Muscle of leg (tissue), 11 donors: ENCODE data around the gene ATF4. TPM values are rescaled to one million over a fixed set of nuclear protein-coding genes. Genes with fewer than 3 reads are reported as not detected.
A peak's percentile ranks its signal among the peaks of the same experiment; 100 is the strongest.

Experiments
- DNase-seq: peaks from one replicate; pipeline ENCODE4 v3.0.0; 2013
- H3K27ac ChIP-seq: one replicate; pipeline ENCODE4 v1.5.1; 2013; ENCODE audit warnings: mild to moderate bottlenecking, low read length, control low read depth
- H3K27me3 ChIP-seq: one replicate; pipeline ENCODE4 v1.6.1; 2013; ENCODE audit warnings: low read length; ENCODE audit not compliant: control insufficient read depth, insufficient read depth
- H3K36me3 ChIP-seq: one replicate; pipeline ENCODE4 v1.6.1; 2013; ENCODE audit warnings: low read length; ENCODE audit not compliant: control insufficient read depth, insufficient read depth
- H3K4me1 ChIP-seq: one replicate; pipeline ENCODE4 v1.6.1; 2013; ENCODE audit warnings: low read length; ENCODE audit not compliant: control insufficient read depth, insufficient read depth
- H3K4me3 ChIP-seq: one replicate; pipeline ENCODE4 v1.5.1; 2013; ENCODE audit warnings: low read length, control low read depth
- H3K9me3 ChIP-seq: replicated peaks from 2 replicates; pipeline ENCODE4 v1.6.1; 2013; ENCODE audit warnings: low read depth, low read length; ENCODE audit not compliant: control insufficient read depth
- WGBS: methylation state at CpG from one replicate; pipeline ENCODE4 v1.1.5; 2013; ENCODE audit warnings: missing lambda C conversion rate; ENCODE audit not compliant: insufficient coverage; 5-methylcytosine and 5-hydroxymethylcytosine counted together
- polyA plus RNA-seq, 8 donors: library from polyadenylated mRNA; unstranded; fragments of 120-200 nt; gene quantifications; one replicate each; pipeline versions ENCODE4 v1.2.1 to v1.2.3, GENCODE V29; 2013; ENCODE audit warnings: inconsistent platforms in 1 of 8, low replicate concordance in 1 of 8; ENCODE audit not compliant: insufficient read length in 8 of 8, insufficient read depth in 1 of 8
- total RNA-seq: library from RNA; stranded (reverse); fragments of 120-200 nt; gene quantifications from one replicate; pipeline ENCODE4 v1.2.4, GENCODE V29; 2013

The ATF4 gene
- total and polyA plus RNA-seq, 9 donors = 306 to 403 (median 315) TPM

DNA sequence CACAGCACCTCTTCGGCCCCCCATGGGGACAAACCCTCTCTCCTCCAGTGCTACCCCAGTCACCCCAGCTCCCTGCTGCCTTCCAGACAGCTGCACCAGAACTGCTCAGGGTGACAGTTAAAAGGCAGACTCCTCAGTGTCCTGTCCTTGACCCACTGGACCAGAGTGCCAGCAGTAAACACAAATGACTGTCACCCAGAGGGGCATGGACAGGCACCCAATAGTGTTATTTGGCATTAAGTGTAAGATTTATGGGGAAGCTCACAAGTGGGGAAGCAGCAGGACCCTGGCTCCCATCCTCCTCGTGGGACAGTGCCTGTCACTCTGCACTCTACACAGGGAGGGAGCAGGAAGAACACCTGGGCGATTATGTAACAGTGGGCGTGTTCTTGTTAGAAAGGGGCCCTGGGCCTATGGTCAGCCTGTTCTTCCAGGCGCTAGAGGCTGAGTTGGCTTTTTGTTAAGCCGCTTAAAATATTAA lies 7.2 kb downstream of the ATF4 start:
- no peak overlapping the region for H3K4me3 ChIP-seq
- no peaks in the 10 kb centered on the region for H3K9me3 ChIP-seq
- peaks cover 69% of the 10 kb centered on the region for H3K4me1 ChIP-seq
- peak; percentile 64 for DNase-seq
- 35% methylated on average over 6 of the region's 6 CpGs for WGBS
- no peaks in the 10 kb centered on the region for H3K27me3 ChIP-seq
- H3K27ac ChIP-seq = peak overlapping the region; percentile 65
- H3K36me3 ChIP-seq = peaks cover 69% of the 10 kb centered on the region

GRCh38 chr22:39528080-39528661 lies 7.8 kb downstream of the ATF4 start:
- Histone ChIP-seq H3K36me3 (peaks cover 62% of the 10 kb centered on the region), H3K27me3 (no peaks in the 10 kb centered on the region), H3K4me1 (peaks cover 63% of the 10 kb centered on the region), H3K4me3 (no peak overlapping the region), H3K27ac (peak overlapping the region; percentile 65), H3K9me3 (no peaks in the 10 kb centered on the region)
- WGBS = 67% methylated on average over 7 of the region's 12 CpGs
- DNase-seq = peak; percentile 31

GRCh38 chr22:39528681-39529486 lies 8.5 kb downstream of the ATF4 start:
- DNase-seq = peak; percentile 94
- Histone ChIP-seq H3K27me3 (no peaks in the 10 kb centered on the region), H3K9me3 (no peaks in the 10 kb centered on the region), H3K36me3 (peaks cover 58% of the 10 kb centered on the region), H3K4me1 (peaks cover 59% of the 10 kb centered on the region), H3K27ac (peak overlapping the region; percentile 65), H3K4me3 (no peak overlapping the region)
- WGBS = 33% methylated on average over 31 of the region's 32 CpGs

DNA sequence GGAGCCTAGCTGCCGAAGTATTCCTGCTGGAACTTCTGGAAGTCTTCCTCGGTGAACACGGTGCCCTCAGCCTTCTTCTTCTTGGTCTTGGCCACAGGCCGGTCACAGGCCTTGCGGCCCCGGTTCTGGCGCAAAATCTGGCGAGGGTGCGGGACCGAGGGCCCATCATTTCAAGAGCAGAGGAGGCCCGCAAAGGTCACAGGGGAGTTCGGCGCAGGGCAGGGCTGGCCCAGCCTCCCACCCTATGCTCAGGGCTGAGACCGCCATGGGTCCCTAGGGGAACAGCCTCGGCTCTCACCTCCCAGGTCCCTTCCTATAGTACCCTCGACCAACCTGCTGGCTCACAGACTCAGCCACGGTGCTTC lies 9.1 kb downstream of the ATF4 start:
- WGBS = 57% methylated on average over 17 of the region's 17 CpGs
- Histone ChIP-seq H3K27ac (no peak overlapping the region), H3K27me3 (no peaks in the 10 kb centered on the region)

GRCh38 chr22:39530116-39530515 lies 9.8 kb downstream of the ATF4 start:
- Histone ChIP-seq H3K27me3 (no peaks in the 10 kb centered on the region), H3K9me3 (no peaks in the 10 kb centered on the region), H3K4me1 (peaks cover 56% of the 10 kb centered on the region), H3K4me3 (no peak overlapping the region), H3K27ac (no peak overlapping the region), H3K36me3 (peaks cover 45% of the 10 kb centered on the region)
- 79% methylated on average over 6 of the region's 6 CpGs for WGBS
- no peak for DNase-seq

More for the DNA sequence above, 9.1 kb downstream of the ATF4 start:
- Histone ChIP-seq H3K36me3 (peaks cover 52% of the 10 kb centered on the region), H3K4me1 (peaks cover 57% of the 10 kb centered on the region), H3K4me3 (no peak overlapping the region), H3K9me3 (no peaks in the 10 kb centered on the region)
- no peak for DNase-seq

- peak; percentile 53 for DNase-seq
- Histone ChIP-seq H3K4me3 (no peak overlapping the region), H3K4me1 (peaks cover 51% of the 10 kb centered on the region), H3K36me3 (peaks cover 41% of the 10 kb centered on the region), H3K27me3 (no peaks in the 10 kb centered on the region), H3K27ac (no peak overlapping the region), H3K9me3 (no peaks in the 10 kb centered on the region)
- WGBS = 42% methylated on average over 6 of the region's 9 CpGs
These were observed 10.4 kb downstream of the ATF4 start for GRCh38 chr22:39530692-39531331.

GRCh38 chr22:39532215-39533073 lies 12.1 kb downstream of the ATF4 start, which contains the start of gene RPS19BP1:
RPS19BP1 (minus strand) TSS chr22:39532748; CDS start chr22:39532738, 10 bp downstream.
- Histone ChIP-seq H3K36me3 (peaks cover 38% of the 10 kb centered on the region), H3K27ac (peak within 1 kb of the TSS; percentile 92), H3K4me1 (peaks cover 44% of the 10 kb centered on the region), H3K27me3 (no peaks in the 10 kb centered on the region), H3K4me3 (peak within 1 kb of the TSS; percentile 98), H3K9me3 (no peaks in the 10 kb centered on the region)
- WGBS = under 1% methylated on average over 47 of the region's 67 CpGs
- DNase-seq = peak; percentile 100

- Histone ChIP-seq H3K4me3 (no peak overlapping the region), H3K9me3 (no peaks in the 10 kb centered on the region), H3K27me3 (no peaks in the 10 kb centered on the region), H3K4me1 (peaks cover 27% of the 10 kb centered on the region), H3K36me3 (peaks cover 23% of the 10 kb centered on the region), H3K27ac (no peak overlapping the region)
- WGBS = 82% methylated on average over 10 of the region's 12 CpGs
- peak; percentile 35 for DNase-seq
These were observed 13.7 kb downstream of the ATF4 start for GRCh38 chr22:39534092-39534506.

GRCh38 chr22:39534591-39535356 lies 14.4 kb downstream of the ATF4 start:
- 8% methylated on average over 29 of the region's 41 CpGs for WGBS
- H3K36me3 ChIP-seq = peaks cover 16% of the 10 kb centered on the region
- H3K9me3 ChIP-seq = no peaks in the 10 kb centered on the region
- H3K27me3 ChIP-seq = peaks cover under 1% of the 10 kb centered on the region
- H3K27ac ChIP-seq = no peak overlapping the region
- H3K4me3 ChIP-seq = no peak overlapping the region
- peaks cover 21% of the 10 kb centered on the region for H3K4me1 ChIP-seq
- DNase-seq = peak; percentile 81
